Cardiac fibroblast (primary cell): Measurements from ENCODE around the gene POLE.

Experiments used
- DNase-seq, 2 donors: peaks; one replicate each; pipeline versions ENCODE4 v3.0.0 to v3.0.0-alpha.2; 2010; ENCODE audit warnings: low read depth in 2 of 2
- H3K4me3 ChIP-seq, 2 donors: replicated peaks in 1 of 2; 1 replicate in 1 of 2; 2 replicates in 1 of 2; pipeline ENCODE4 v1.5.1; 2011; ENCODE audit warnings: low read depth in 2 of 2, low read length in 2 of 2, mild to moderate bottlenecking in 2 of 2, moderate library complexity in 1 of 2
- CTCF ChIP-seq: IDR thresholded peaks from one replicate; pipeline ENCODE4 v1.5.1; 2011; ENCODE audit warnings: low read depth, mild to moderate bottlenecking, low read length, inconsistent platforms

POLE gene

GRCh38 chr12:132717011-132717410, 29.9 kb upstream of the POLE start:
- TF ChIP-seq CTCF = no peak

GRCh38 chr12:132716356-132716755, 29.2 kb upstream of the POLE start:
- no peak for DNase-seq
- TF ChIP-seq CTCF = no peak
- no peak overlapping the region for H3K4me3 ChIP-seq

More at GRCh38 chr12:132717011-132717410, 29.9 kb upstream of the POLE start:
- no peak overlapping the region for H3K4me3 ChIP-seq
- DNase-seq = no peak

GRCh38 chr12:132715874-132716273, 28.7 kb upstream of the POLE start:
- DNase-seq = no peak
- no peak for TF ChIP-seq CTCF
- no peak overlapping the region for H3K4me3 ChIP-seq

GRCh38 chr12:132713123-132713522, 26.0 kb upstream of the POLE start:
- no peak overlapping the region for H3K4me3 ChIP-seq
- TF ChIP-seq CTCF = no peak
- DNase-seq = no peak

GRCh38 chr12:132711080-132711843, 24.1 kb upstream of the POLE start:
- peak overlapping the region; percentile 90 for H3K4me3 ChIP-seq
- no peak for TF ChIP-seq CTCF
- DNase-seq = peak in 1 of 2 donors; percentile 39

GRCh38 chr12:132710405-132711079, 23.4 kb upstream of the POLE start, which contains the start of gene PGAM5:
Gene PGAM5, plus strand, starts transcription at chr12:132710842. Its CDS starts 35 bp downstream, at chr12:132710877.
- DNase-seq = peak; percentile 73 to 81
- H3K4me3 ChIP-seq = peak within 1 kb of the TSS; percentile 90
- TF ChIP-seq CTCF = no peak
